Tibial artery (tissue), 4 donors: ENCODE data around the gene TSC22D3.

Experiments
- DNase-seq, 2 donors: peaks; one replicate each; pipeline ENCODE4 v3.0.0-alpha.2; 2019
- H3K27ac ChIP-seq, 2 donors: fragments of 200-600 bp; sonication (generic) in 1 of 2; 1 replicate in 1 of 2; 2 replicates in 1 of 2; pipeline ENCODE4 v1.5.1; 2018 to 2019; ENCODE audit warnings: mild to moderate bottlenecking in 1 of 2
- H3K27me3 ChIP-seq, 2 donors: fragments of 200-600 bp; sonication (generic) in 1 of 2; one replicate each; pipeline versions ENCODE4 v1.5.1 to v1.6.0; 2016 to 2019
- H3K36me3 ChIP-seq, 3 donors: fragments of 200-600 bp; sonication (generic) in 2 of 3; one replicate each; pipeline ENCODE4 v1.5.1; 2016 to 2019; ENCODE audit warnings: mild to moderate bottlenecking in 2 of 3
- H3K4me1 ChIP-seq, 4 donors: fragments of 200-600 bp; sonication (generic) in 2 of 4; 1 replicate in 3 of 4; 2 replicates in 1 of 4; pipeline ENCODE4 v1.5.1; 2016 to 2019
- H3K4me3 ChIP-seq, 2 donors: fragments of 200-600 bp; sonication (generic) in 1 of 2; 1 replicate in 1 of 2; 2 replicates in 1 of 2; pipeline ENCODE4 v1.5.1; 2018 to 2019; ENCODE audit warnings: mild to moderate bottlenecking in 2 of 2
- H3K9me3 ChIP-seq, 3 donors: fragments of 200-600 bp; sonication (generic) in 1 of 3; one replicate each; pipeline ENCODE4 v1.5.1; 2016 to 2019
- intact Hi-C: fragments of 100-400 bp; cut with DNase I; formaldehyde crosslinking; loops from one replicate; pipeline ENCODE4 v1.15.0; 2023; ENCODE audit warnings: low total_unique reads
- TF ChIP-seq, protein P1 (sequence below), 2 experiments: fragments of 200-600 bp in 1 of 2; fragments of 450-650 bp in 1 of 2; IDR thresholded peaks; one replicate each; pipeline ENCODE4 v1.5.1; 2017 to 2019; ENCODE audit warnings: antibody characterized with exemption in 2 of 2, mild to moderate bottlenecking in 1 of 2, moderate library complexity in 1 of 2

The TSC22D3 gene

DNA sequence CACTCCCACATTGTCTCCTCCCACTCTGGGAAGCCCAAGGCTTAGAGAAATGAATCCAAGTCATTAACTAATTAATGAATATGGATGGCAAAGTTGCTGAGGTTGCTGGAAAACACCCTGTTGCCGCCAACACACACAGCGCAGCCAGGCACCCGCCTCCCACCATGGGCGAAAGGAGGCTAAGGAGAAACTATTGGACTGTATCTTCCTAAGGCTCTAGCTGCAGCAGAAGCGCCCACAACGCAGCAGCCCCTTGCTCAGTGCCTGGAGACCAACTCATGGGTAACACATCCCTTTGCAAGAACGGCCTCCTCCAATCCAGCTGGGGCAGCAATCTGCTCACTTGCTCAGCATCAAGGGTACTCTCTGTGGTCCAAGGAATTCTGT lies 34.2 kb downstream of the TSC22D3 start:
- no peaks in the 10 kb centered on the region for H3K36me3 ChIP-seq
- no peaks in the 10 kb centered on the region for H3K27me3 ChIP-seq
- peak overlapping the region; percentile 80 to 92 for H3K27ac ChIP-seq
- no peak for DNase-seq
- H3K4me3 ChIP-seq = no peak overlapping the region
- TF ChIP-seq, protein P1, sequence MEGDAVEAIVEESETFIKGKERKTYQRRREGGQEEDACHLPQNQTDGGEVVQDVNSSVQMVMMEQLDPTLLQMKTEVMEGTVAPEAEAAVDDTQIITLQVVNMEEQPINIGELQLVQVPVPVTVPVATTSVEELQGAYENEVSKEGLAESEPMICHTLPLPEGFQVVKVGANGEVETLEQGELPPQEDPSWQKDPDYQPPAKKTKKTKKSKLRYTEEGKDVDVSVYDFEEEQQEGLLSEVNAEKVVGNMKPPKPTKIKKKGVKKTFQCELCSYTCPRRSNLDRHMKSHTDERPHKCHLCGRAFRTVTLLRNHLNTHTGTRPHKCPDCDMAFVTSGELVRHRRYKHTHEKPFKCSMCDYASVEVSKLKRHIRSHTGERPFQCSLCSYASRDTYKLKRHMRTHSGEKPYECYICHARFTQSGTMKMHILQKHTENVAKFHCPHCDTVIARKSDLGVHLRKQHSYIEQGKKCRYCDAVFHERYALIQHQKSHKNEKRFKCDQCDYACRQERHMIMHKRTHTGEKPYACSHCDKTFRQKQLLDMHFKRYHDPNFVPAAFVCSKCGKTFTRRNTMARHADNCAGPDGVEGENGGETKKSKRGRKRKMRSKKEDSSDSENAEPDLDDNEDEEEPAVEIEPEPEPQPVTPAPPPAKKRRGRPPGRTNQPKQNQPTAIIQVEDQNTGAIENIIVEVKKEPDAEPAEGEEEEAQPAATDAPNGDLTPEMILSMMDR (IDR thresholded peaks at IDR 0.05) = no peak
- intact Hi-C loops = no loop called here
- H3K9me3 ChIP-seq = no peaks in the 10 kb centered on the region
- H3K4me1 ChIP-seq = peaks cover 6 to 81% (median 32%) of the 10 kb centered on the region in 4 donors

DNA sequence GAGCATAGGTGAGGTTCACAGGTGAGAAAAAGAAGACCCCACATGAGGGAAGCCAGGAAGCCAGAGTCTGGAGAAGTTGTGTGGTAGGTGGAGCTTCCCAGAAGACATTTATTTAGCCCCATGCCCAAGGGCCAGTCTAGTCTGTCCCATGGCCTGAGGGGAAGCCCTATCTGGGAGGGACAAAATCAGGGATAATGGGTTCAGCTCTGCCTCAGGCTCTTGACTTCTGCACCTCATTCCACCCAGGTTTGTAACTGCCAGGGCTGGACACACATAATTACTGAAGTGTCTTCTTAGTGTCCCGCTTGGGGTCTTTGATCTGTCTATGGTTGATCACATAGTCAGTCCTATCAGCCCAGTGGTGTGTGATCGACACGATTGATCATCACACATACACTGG lies 36.0 kb downstream of the TSC22D3 start:
- no peaks in the 10 kb centered on the region for H3K27me3 ChIP-seq

DNA sequence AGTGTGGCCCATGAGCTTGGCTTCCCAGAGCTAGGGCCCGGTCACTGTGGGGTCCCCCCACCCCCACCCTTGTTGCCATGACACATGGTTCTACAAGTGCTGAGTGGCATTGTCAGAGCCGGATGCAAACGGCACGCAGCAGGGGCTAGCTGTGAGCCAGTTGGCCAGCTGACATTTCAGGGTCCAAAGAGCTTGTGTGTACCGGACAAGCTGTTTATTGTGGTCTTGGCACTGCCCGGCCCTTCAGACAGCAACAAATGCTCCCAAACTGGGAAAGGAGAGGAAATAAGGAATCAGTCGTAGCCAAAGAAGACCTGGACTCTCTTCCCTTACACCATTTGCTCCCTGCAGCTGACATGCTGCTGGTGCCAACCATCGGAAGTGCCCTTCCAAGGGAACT lies 36.8 kb downstream of the TSC22D3 start:
- Histone ChIP-seq H3K27me3 (no peaks in the 10 kb centered on the region), H3K9me3 (no peaks in the 10 kb centered on the region), H3K4me3 (no peak overlapping the region), H3K27ac (peak overlapping the region; percentile 44 to 51), H3K36me3 (no peaks in the 10 kb centered on the region), H3K4me1 (peaks cover 6 to 79% (median 32%) of the 10 kb centered on the region in 4 donors)
- intact Hi-C loops = no loop called here
- TF ChIP-seq, protein P1 (IDR thresholded peaks at IDR 0.05) = no peak
- no peak for DNase-seq

More for the DNA sequence above, 36.0 kb downstream of the TSC22D3 start:
- TF ChIP-seq, protein P1 (IDR thresholded peaks at IDR 0.05) = no peak
- Histone ChIP-seq H3K27ac (peak overlapping the region; percentile 80 to 92), H3K4me3 (no peak overlapping the region), H3K36me3 (no peaks in the 10 kb centered on the region), H3K9me3 (no peaks in the 10 kb centered on the region), H3K4me1 (peaks cover 6 to 79% (median 32%) of the 10 kb centered on the region in 4 donors)
- no peak for DNase-seq
- intact Hi-C loops = no loop called here

DNA sequence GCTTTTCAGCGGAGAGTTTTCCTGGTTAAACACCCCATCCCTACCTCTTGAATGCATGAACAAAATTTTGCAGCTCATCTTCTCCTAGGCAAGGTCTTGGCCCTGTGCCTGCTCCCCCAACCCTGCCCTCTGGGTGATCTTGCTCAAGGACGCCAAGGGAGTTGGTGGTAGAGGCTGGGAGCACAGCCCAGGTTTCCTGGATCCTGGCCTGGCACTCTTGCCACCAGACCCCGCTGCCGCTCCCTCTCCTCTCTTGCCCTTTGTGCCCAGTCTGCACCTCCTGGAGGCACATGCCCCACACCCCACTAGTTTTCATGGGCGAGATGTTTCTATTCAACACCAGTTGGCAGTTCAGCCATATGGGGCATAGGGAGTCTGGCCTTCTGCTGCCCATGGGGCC lies 37.3 kb downstream of the TSC22D3 start:
- Histone ChIP-seq H3K36me3 (no peaks in the 10 kb centered on the region), H3K4me1 (peaks cover 6 to 78% (median 28%) of the 10 kb centered on the region in 4 donors), H3K4me3 (no peak overlapping the region), H3K27me3 (no peaks in the 10 kb centered on the region), H3K27ac (peak overlapping the region; percentile 44 to 51), H3K9me3 (no peaks in the 10 kb centered on the region)
- TF ChIP-seq, protein P1 (IDR thresholded peaks at IDR 0.05) = no peak
- intact Hi-C loops = no loop called here
- no peak for DNase-seq

DNA sequence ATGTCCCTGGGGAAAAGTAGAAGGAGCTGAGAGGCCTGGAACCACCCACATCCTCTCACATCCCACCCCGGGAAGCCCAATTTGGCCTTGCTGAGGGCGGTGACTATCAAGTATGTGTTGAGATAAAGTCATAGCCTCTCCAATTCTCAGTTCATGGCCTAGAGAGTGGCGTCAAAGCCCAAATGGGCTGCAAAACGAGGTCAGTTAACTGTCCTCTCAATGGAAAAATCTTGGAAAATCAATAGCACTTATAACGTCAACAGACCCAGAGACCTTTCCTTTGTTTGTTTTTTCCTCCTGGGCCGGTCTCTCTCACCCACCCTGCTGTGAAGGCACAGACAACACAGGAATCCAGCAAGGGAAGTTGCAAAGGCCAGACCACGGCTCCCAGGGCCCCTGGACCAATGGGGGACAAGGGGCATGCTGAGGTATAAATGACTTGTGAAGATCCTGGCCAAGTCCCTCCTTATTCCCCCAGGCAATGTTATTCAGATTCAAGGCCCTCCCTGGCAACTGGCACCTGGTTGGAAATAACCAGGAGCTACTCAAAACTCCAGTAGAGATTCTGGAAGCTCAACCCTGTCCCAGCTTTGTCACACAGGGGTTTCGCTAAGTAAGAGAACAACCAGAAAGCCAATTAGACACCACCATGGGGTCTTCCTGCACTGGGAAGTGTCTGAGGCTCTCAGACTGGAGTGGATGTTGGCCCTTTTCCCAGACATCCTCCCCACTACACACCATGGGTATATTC lies 38.6 kb downstream of the TSC22D3 start:
- DNase-seq = peak in 1 of 2 donors; percentile 48
- H3K27me3 ChIP-seq = no peaks in the 10 kb centered on the region
- no peaks in the 10 kb centered on the region for H3K9me3 ChIP-seq
- TF ChIP-seq, protein P1 (IDR thresholded peaks at IDR 0.05) = no peak
- no peak overlapping the region for H3K4me3 ChIP-seq
- intact Hi-C loops = no loop called here
- H3K27ac ChIP-seq = peak overlapping the region; percentile 47 to 51
- H3K4me1 ChIP-seq = peaks cover 6 to 79% (median 22%) of the 10 kb centered on the region in 4 donors
- no peaks in the 10 kb centered on the region for H3K36me3 ChIP-seq
